ENCODE results near the gene NKD1. TPM values are rescaled to one million over a fixed set of nuclear protein-coding genes. Genes with fewer than 3 reads are reported as not detected.
"Not testable (repeated sequence)": the region's sequence is repeated elsewhere in the genome, so short reads cannot be mapped to it uniquely, and the experiment has no call there.

The NKD1 gene
- total and polyA plus RNA-seq, 2 of the 8 experiments (the other 6 are each of a cell fraction or from before 2014, with no cell fraction given) = 0.70 to 4.5 TPM

DNA sequence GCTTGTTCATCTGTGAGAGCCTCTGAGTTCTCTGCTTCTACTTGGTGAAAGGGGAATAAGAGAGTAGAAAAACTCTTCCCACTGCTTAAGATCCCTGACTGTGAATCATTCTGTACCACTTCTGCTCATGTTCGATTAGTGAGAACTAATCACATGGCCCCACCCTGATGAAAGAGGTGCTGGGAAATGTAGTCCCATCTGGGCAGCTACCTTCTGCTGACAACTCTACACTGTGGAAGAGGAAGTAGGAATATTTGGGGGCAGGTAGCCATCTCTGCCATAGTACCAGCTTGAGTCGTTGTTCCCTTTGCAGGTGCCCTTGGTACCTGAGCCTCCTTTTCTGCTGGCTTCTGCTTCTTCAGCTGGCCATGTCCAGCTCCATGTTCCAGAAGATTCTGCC lies 29.9 kb downstream of the NKD1 start:
- Histone ChIP-seq H4K20me1 (replicated peaks in 1 of 2; ENCODE audit: control insufficient read depth in 1 of 2, insufficient read depth in 2 of 2, low read length in 2 of 2) (peaks cover 0 to 3% of the 10 kb centered on the region in 2 experiments), H3K4me3 (ENCODE audit: extremely low read depth in 1 of 4, insufficient read depth in 2 of 4, low read depth in 3 of 4, low read length in 4 of 4) (no peak overlapping the region)
- CTCF ChIA-PET (ENCODE audit: partially characterized antibody) = interaction anchor here (0.8 to 1.8 kb wide), 4 partner anchors 9 to 88 kb away, joined by 3 to 5 read pairs (median 4); no protein-coding TSS in a partner anchor

DNA sequence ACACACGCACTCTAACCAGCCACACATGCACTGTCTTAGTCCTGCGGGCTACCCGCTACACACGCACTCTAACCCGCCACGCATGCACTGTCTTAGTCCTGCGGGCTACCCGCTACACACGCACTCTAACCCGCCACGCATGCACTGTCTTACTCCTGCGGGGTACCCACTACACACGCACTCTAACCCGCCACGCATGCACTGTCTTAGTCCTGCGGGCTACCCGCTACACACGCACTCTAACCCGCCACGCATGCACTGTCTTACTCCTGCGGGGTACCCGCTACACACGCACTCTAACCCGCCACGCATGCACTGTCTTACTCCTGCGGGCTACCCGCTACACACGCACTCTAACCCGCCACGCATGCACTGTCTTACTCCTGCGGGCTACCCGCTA lies 31.2 kb downstream of the NKD1 start:
- WGBS, 2 experiments (ENCODE audit: extremely low coverage in 1 of 2, insufficient coverage in 1 of 2, insufficient read length in 1 of 2, insufficient replicate concordance in 2 of 2, low coverage in 1 of 2, low lambda C conversion rate in 2 of 2, missing lambda C conversion rate in 1 of 2) = 98% methylated on average over 20 of the region's 32 CpGs; no CpG with 5 or more reads in 1 of the 2 experiments
- FAIRE-seq = not testable (repeated sequence)

More for the DNA sequence above, 29.9 kb downstream of the NKD1 start:
- no peaks in the 10 kb centered on the region for H3K9me3 ChIP-seq (ENCODE audit: insufficient read depth in 2 of 2, low read depth in 1 of 2, low read length in 1 of 2)
- H3K23ac ChIP-seq (ENCODE audit: insufficient read length) = no peak overlapping the region
- no peak overlapping the region for H3K56ac ChIP-seq (replicated peaks; ENCODE audit: insufficient read length, low read depth, low read length)
- no peak overlapping the region for H3K9ac ChIP-seq (replicated peaks in 1 of 4; ENCODE audit: extremely low read depth in 1 of 4, low read depth in 3 of 4, low read length in 3 of 4)
- FAIRE-seq = no peak
- no peak overlapping the region for H3K27ac ChIP-seq (ENCODE audit: low read depth, low read length)
- no peak overlapping the region for H2AFZ ChIP-seq (ENCODE audit: low read length)
- no peak for TF ChIP-seq HDAC2 (IDR thresholded peaks at IDR 0.05; ENCODE audit: borderline replicate concordance in 1 of 2, low read depth in 2 of 2, low read length in 2 of 2)
- no peak for TF ChIP-seq CREB1 (IDR thresholded peaks at IDR 0.05)
- peak; percentile 22; the same call in 1 of the 2 replicates for TF ChIP-seq SIX5 (IDR thresholded peaks at IDR 0.05; ENCODE audit: low read depth, low read length)
- no peak overlapping the region for H2BK120ac ChIP-seq (replicated peaks; ENCODE audit: low read depth, low read length)
- H2BK5ac ChIP-seq (ENCODE audit: low read depth, low read length) = no peak overlapping the region
- DNase-seq (ENCODE audit: low read depth in 1 of 2, low spot score in 2 of 2) = no peak
- no peak overlapping the region for H3K18ac ChIP-seq (ENCODE audit: extremely low read depth, low read length)
- H4K91ac ChIP-seq (replicated peaks; ENCODE audit: insufficient read length, low read length) = no peak overlapping the region
- H3K4ac ChIP-seq (replicated peaks; ENCODE audit: insufficient read length, low read depth, low read length) = no peak overlapping the region
- WGBS, 2 experiments (ENCODE audit: extremely low coverage in 1 of 2, insufficient coverage in 1 of 2, insufficient read length in 1 of 2, insufficient replicate concordance in 2 of 2, low coverage in 1 of 2, low lambda C conversion rate in 2 of 2, missing lambda C conversion rate in 1 of 2) = 95% methylated on average over 2 of the region's 2 CpGs; no CpG with 5 or more reads in 1 of the 2 experiments
- no peak overlapping the region for H4K5ac ChIP-seq (ENCODE audit: insufficient read length, low read depth, low read length)
- no peaks in the 10 kb centered on the region for H3K79me1 ChIP-seq (ENCODE audit: low read depth, low read length)
- H3K4me1 ChIP-seq (replicated peaks in 1 of 4; ENCODE audit: control insufficient read depth in 3 of 4, insufficient read depth in 4 of 4, low read length in 3 of 4) = peaks cover 0 to 9% (median 6%) of the 10 kb centered on the region in 4 experiments; a peak in 3 of 7 replicates
- POLR2A ChIA-PET (ENCODE audit: partially characterized antibody) = interaction anchor here (0.6 kb wide), 2 partner anchors 11 to 108 kb away, joined by 3 to 4 read pairs; no protein-coding TSS in a partner anchor
- H3K4me2 ChIP-seq (ENCODE audit: insufficient read depth in 1 of 2, low read depth in 2 of 2, low read length in 2 of 2) = no peak overlapping the region
- no peak overlapping the region for H2BK20ac ChIP-seq (ENCODE audit: low read length)
- H3K14ac ChIP-seq (ENCODE audit: insufficient read length) = no peak overlapping the region
- no peaks in the 10 kb centered on the region for H3K23me2 ChIP-seq (ENCODE audit: low read depth, low read length)
- no peaks in the 10 kb centered on the region for H3K36me3 ChIP-seq (ENCODE audit: control insufficient read depth in 2 of 4, insufficient read depth in 4 of 4, low read length in 3 of 4)
- H2AK5ac ChIP-seq (ENCODE audit: low read depth, low read length) = no peak overlapping the region
- no peaks in the 10 kb centered on the region; a peak in 1 of 7 replicates for H3K27me3 ChIP-seq (replicated peaks in 1 of 4; ENCODE audit: control insufficient read depth in 3 of 4, extremely low read depth in 1 of 4, insufficient read depth in 3 of 4, low read length in 3 of 4)
- H2BK12ac ChIP-seq (ENCODE audit: low read depth, low read length) = no peak overlapping the region
- no peak overlapping the region for H4K8ac ChIP-seq (ENCODE audit: extremely low read depth, insufficient read depth, low read length)
- no peaks in the 10 kb centered on the region for H3K79me2 ChIP-seq (ENCODE audit: control insufficient read depth in 1 of 2, insufficient read depth in 2 of 2, low read length in 2 of 2)
- H2BK15ac ChIP-seq (ENCODE audit: low read length) = no peak overlapping the region

More for the DNA sequence above, 31.2 kb downstream of the NKD1 start:
- H2BK12ac ChIP-seq (ENCODE audit: low read depth, low read length); H4K91ac ChIP-seq (replicated peaks; ENCODE audit: insufficient read length, low read length); POLR2A ChIA-PET (ENCODE audit: partially characterized antibody); H3K14ac ChIP-seq (ENCODE audit: insufficient read length); H3K23ac ChIP-seq (ENCODE audit: insufficient read length); H2BK20ac ChIP-seq (ENCODE audit: low read length); H3K27ac ChIP-seq (ENCODE audit: low read depth, low read length); H3K9me3 ChIP-seq (ENCODE audit: insufficient read depth in 2 of 2, low read depth in 1 of 2, low read length in 1 of 2); H3K18ac ChIP-seq (ENCODE audit: extremely low read depth, low read length); H3K4me3 ChIP-seq (ENCODE audit: extremely low read depth in 1 of 4, insufficient read depth in 2 of 4, low read depth in 3 of 4, low read length in 4 of 4); H2BK120ac ChIP-seq (replicated peaks; ENCODE audit: low read depth, low read length); DNase-seq (ENCODE audit: low read depth in 1 of 2, low spot score in 2 of 2); H4K8ac ChIP-seq (ENCODE audit: extremely low read depth, insufficient read depth, low read length); H3K23me2 ChIP-seq (ENCODE audit: low read depth, low read length); H3K9ac ChIP-seq (replicated peaks in 1 of 4; ENCODE audit: extremely low read depth in 1 of 4, low read depth in 3 of 4, low read length in 3 of 4); H4K5ac ChIP-seq (ENCODE audit: insufficient read length, low read depth, low read length); CTCF ChIA-PET (ENCODE audit: partially characterized antibody); H2AFZ ChIP-seq (ENCODE audit: low read length); H3K79me1 ChIP-seq (ENCODE audit: low read depth, low read length); H2AK5ac ChIP-seq (ENCODE audit: low read depth, low read length); H3K36me3 ChIP-seq (ENCODE audit: control insufficient read depth in 2 of 4, insufficient read depth in 4 of 4, low read length in 3 of 4); H4K20me1 ChIP-seq (replicated peaks in 1 of 2; ENCODE audit: control insufficient read depth in 1 of 2, insufficient read depth in 2 of 2, low read length in 2 of 2); H2BK15ac ChIP-seq (ENCODE audit: low read length); H3K4ac ChIP-seq (replicated peaks; ENCODE audit: insufficient read length, low read depth, low read length); H3K79me2 ChIP-seq (ENCODE audit: control insufficient read depth in 1 of 2, insufficient read depth in 2 of 2, low read length in 2 of 2); H3K4me2 ChIP-seq (ENCODE audit: insufficient read depth in 1 of 2, low read depth in 2 of 2, low read length in 2 of 2); H3K27me3 ChIP-seq (replicated peaks in 1 of 4; ENCODE audit: control insufficient read depth in 3 of 4, extremely low read depth in 1 of 4, insufficient read depth in 3 of 4, low read length in 3 of 4); H3K4me1 ChIP-seq (replicated peaks in 1 of 4; ENCODE audit: control insufficient read depth in 3 of 4, insufficient read depth in 4 of 4, low read length in 3 of 4); H3K56ac ChIP-seq (replicated peaks; ENCODE audit: insufficient read length, low read depth, low read length): not testable (repeated sequence)
- H2BK5ac ChIP-seq (ENCODE audit: low read depth, low read length) = peak overlapping the region; percentile 69; the same call in 1 of the 2 replicates

All from H1 (cell line).